MM.1S (cell line): ENCODE results near the gene CASKIN1.

Experiments used
- DNase-seq: peaks from one replicate; pipeline ENCODE4 v3.0.0-alpha.2; 2015
- H2AFZ ChIP-seq: fragments of 300-600 bp; sonication (generic); 2 replicates; pipeline ENCODE4 v1.6.0; 2016; ENCODE audit warnings: antibody characterized with exemption, low read length
- H3F3A ChIP-seq: fragments of 300-600 bp; sonication (generic); 2 replicates; pipeline ENCODE4 v1.6.1; 2016; ENCODE audit warnings: mild to moderate bottlenecking, antibody characterized with exemption, low read length, moderate library complexity, mixed read lengths; ENCODE audit not compliant: insufficient read depth
- H3K27ac ChIP-seq: fragments of 300-600 bp; sonication (generic); 2 replicates; pipeline ENCODE4 v1.5.1; 2016; ENCODE audit warnings: mild to moderate bottlenecking, low read length
- H3K27me3 ChIP-seq: fragments of 300-600 bp; sonication (generic); replicated peaks from 2 replicates; pipeline ENCODE4 v1.6.0; 2016; ENCODE audit warnings: low read length; ENCODE audit not compliant: insufficient read depth
- H3K36me3 ChIP-seq: fragments of 300-600 bp; sonication (generic); replicated peaks from 2 replicates; pipeline ENCODE4 v1.6.1; 2016; ENCODE audit warnings: mild to moderate bottlenecking, low read length, mixed read lengths; ENCODE audit not compliant: insufficient read depth
- H3K4me1 ChIP-seq: fragments of 300-600 bp; sonication (generic); 2 replicates; pipeline ENCODE4 v1.6.1; 2016; ENCODE audit warnings: low read length, mixed read lengths
- H3K4me2 ChIP-seq: fragments of 300-600 bp; sonication (generic); 2 replicates; pipeline ENCODE4 v1.6.0; 2016; ENCODE audit warnings: low read depth, low read length
- H3K4me3 ChIP-seq: fragments of 300-600 bp; sonication (generic); 2 replicates; pipeline ENCODE4 v1.5.1; 2016; ENCODE audit warnings: low read length, mixed read lengths
- H3K79me2 ChIP-seq: fragments of 300-600 bp; sonication (generic); 2 replicates; pipeline ENCODE4 v1.6.1; 2016; ENCODE audit warnings: mixed run types, low read length, mixed read lengths
- H3K9ac ChIP-seq: fragments of 300-600 bp; sonication (generic); 2 replicates; pipeline ENCODE4 v1.6.1; 2016; ENCODE audit warnings: low read length, mixed read lengths
- H3K9me2 ChIP-seq: fragments of 300-600 bp; sonication (generic); replicated peaks from 2 replicates; pipeline ENCODE4 v1.6.1; 2016; ENCODE audit warnings: mild to moderate bottlenecking, low read length, mixed read lengths; ENCODE audit not compliant: insufficient read depth
- H3K9me3 ChIP-seq: fragments of 300-600 bp; sonication (generic); replicated peaks from 2 replicates; pipeline ENCODE4 v1.6.1; 2016; ENCODE audit warnings: mild to moderate bottlenecking, low read length, mixed read lengths; ENCODE audit not compliant: insufficient read depth
- H4K20me1 ChIP-seq: fragments of 300-600 bp; sonication (generic); 2 replicates; pipeline ENCODE4 v1.6.1; 2016; ENCODE audit warnings: mild to moderate bottlenecking, low read length, moderate library complexity, mixed read lengths; ENCODE audit not compliant: insufficient read depth
- EZH2 ChIP-seq: fragments of 300-600 bp; sonication (generic); optimal IDR thresholded peaks from 2 replicates; pipeline ENCODE3; 2017; ENCODE audit warnings: low read depth, mild to moderate bottlenecking, antibody characterized with exemption, low read length, mixed read lengths
- EZH2phosphoT487 ChIP-seq: fragments of 300-600 bp; sonication (generic); IDR thresholded peaks from 2 replicates; pipeline ENCODE4 v1.6.1; 2018; ENCODE audit warnings: antibody characterized with exemption, low read length
- TF ChIP-seq, protein P1 (sequence below): fragments of 300-600 bp; sonication (generic); IDR thresholded peaks from 2 replicates; pipeline ENCODE4 v1.5.1; 2016; ENCODE audit warnings: antibody characterized with exemption, low read length, mixed read lengths

CASKIN1 gene

DNA sequence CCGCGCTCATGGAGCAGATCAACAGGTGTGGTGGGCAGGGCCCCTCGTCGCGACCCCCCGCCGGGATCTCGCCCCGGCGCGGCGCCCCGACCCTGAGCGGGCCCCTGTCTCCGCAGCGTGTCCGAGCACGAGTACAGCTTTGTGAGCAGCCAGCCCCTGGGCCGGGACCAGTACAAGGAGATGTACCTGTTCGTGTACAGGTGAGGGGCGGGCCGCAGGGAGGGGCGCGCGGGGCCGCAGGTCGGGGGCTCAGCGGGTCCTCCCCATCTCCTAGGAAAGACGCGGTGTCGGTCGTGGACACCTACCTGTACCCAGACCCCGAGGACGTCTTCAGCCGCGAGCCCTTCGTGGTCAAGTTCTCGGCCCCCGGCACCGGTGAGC lies 40.7 kb upstream of the CASKIN1 start:
- no peak overlapping the region for H3K4me2 ChIP-seq
- H3K4me3 ChIP-seq = no peak overlapping the region
- H4K20me1 ChIP-seq = no peaks in the 10 kb centered on the region
- no peaks in the 10 kb centered on the region for H3K9me3 ChIP-seq
- H3K9ac ChIP-seq = no peak overlapping the region
- H3K27ac ChIP-seq = no peak overlapping the region
- H3K36me3 ChIP-seq = no peaks in the 10 kb centered on the region
- H3F3A ChIP-seq = no peaks in the 10 kb centered on the region
- H3K27me3 ChIP-seq = no peaks in the 10 kb centered on the region; the same call in 1 of the 2 replicates
- no peak for TF ChIP-seq EZH2phosphoT487
- no peak for TF ChIP-seq EZH2
- TF ChIP-seq, protein P1, sequence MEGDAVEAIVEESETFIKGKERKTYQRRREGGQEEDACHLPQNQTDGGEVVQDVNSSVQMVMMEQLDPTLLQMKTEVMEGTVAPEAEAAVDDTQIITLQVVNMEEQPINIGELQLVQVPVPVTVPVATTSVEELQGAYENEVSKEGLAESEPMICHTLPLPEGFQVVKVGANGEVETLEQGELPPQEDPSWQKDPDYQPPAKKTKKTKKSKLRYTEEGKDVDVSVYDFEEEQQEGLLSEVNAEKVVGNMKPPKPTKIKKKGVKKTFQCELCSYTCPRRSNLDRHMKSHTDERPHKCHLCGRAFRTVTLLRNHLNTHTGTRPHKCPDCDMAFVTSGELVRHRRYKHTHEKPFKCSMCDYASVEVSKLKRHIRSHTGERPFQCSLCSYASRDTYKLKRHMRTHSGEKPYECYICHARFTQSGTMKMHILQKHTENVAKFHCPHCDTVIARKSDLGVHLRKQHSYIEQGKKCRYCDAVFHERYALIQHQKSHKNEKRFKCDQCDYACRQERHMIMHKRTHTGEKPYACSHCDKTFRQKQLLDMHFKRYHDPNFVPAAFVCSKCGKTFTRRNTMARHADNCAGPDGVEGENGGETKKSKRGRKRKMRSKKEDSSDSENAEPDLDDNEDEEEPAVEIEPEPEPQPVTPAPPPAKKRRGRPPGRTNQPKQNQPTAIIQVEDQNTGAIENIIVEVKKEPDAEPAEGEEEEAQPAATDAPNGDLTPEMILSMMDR = no peak
- H3K79me2 ChIP-seq = no peaks in the 10 kb centered on the region
- no peak overlapping the region for H2AFZ ChIP-seq
- H3K9me2 ChIP-seq = no peaks in the 10 kb centered on the region
- no peaks in the 10 kb centered on the region for H3K4me1 ChIP-seq
- no peak for DNase-seq

DNA sequence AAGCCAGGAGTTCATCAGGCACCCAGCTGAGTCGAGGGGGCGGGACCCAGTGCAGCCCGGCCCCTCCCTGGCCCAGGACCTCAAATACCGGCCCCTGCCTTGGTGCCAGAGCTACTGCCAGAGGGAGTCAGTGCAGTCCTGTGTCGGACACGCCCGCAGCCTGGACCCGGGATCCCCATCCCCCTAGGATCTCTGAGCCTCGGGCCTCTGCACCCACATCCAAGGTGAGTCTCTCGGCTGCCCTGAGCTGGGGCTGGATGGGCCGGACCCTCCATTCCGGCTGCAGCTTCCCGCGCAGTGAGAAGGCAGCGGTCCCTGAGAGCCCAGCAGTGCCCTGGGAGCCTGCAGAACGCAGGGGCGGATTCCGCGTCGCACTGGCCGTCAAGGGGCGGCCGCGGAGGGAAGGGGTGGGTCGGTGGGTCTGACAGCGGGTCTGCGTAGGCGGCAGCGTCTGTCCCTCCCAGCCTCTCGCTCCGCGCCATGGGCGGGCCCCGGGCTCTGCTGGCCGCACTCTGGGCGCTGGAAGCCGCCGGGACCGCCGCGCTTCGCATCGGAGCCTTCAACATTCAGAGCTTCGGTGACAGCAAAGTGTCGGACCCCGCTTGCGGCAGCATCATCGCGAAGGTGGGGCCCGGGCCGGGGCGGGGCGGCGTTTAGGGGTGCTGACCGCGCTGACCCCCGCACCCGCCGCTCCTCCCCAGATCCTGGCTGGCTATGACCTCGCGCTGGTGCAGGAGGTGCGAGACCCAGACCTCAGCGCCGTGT lies 40.1 kb upstream of the CASKIN1 start, which contains the start of gene DNASE1L2:
Gene DNASE1L2 (plus strand): TSS at position 108 of the 765 bp plus-strand sequence. CDS start 373 bp downstream, at position 481.
- no peaks in the 10 kb centered on the region; the same call in 1 of the 2 replicates for H3K27me3 ChIP-seq
- no peaks in the 10 kb centered on the region for H3K9me3 ChIP-seq
- H3K9ac ChIP-seq = no peak within 1 kb of the TSS
- no peak for DNase-seq
- no peak for TF ChIP-seq EZH2
- TF ChIP-seq, protein P1 = no peak
- H4K20me1 ChIP-seq = no peaks in the 10 kb centered on the region
- no peak within 1 kb of the TSS for H3K4me2 ChIP-seq
- H3K4me1 ChIP-seq = no peaks in the 10 kb centered on the region
- H3K79me2 ChIP-seq = no peaks in the 10 kb centered on the region
- no peak within 1 kb of the TSS for H2AFZ ChIP-seq
- H3K36me3 ChIP-seq = no peaks in the 10 kb centered on the region
- H3F3A ChIP-seq = no peaks in the 10 kb centered on the region
- H3K27ac ChIP-seq = no peak within 1 kb of the TSS
- H3K4me3 ChIP-seq = no peak within 1 kb of the TSS
- H3K9me2 ChIP-seq = no peaks in the 10 kb centered on the region

DNA sequence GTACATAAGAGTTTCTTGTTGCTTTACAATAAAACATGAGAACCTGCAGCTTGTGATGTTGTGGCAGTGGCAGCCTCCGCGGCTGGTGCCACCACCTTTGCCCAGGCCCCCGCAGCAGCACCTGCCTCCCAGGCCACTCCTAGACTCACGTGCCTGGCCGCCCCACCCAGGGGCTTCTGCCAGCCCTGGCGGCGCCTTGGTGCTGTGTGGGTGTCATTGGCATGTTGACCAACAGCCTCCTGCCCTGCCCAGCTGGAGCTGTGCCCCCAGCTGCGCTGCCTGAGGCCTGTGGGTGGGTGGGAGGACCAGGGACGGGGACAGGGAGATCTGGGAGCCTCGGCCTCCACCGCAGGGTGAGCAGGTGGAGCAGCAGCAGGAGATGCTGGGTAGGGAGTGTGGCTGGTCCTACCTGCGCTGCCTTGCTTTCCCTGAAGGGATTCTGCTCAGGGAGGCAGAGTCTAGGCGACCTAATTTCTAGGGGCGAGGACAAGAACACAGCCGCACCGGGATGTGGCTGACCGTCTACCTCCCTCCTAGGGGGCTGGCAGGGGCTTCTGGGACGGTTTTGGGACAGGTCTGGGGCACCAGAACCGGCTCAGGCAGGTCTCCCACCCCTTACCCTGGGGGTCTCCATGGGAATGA lies 39.4 kb upstream of the CASKIN1 start:
- H3K9me3 ChIP-seq = no peaks in the 10 kb centered on the region

More for the DNA sequence above, 39.4 kb upstream of the CASKIN1 start:
- Histone ChIP-seq H3K4me1 (no peaks in the 10 kb centered on the region), H2AFZ (no peak overlapping the region), H3K27me3 (no peaks in the 10 kb centered on the region; the same call in 1 of the 2 replicates), H3K9me2 (no peaks in the 10 kb centered on the region), H3K27ac (no peak overlapping the region), H3K9ac (no peak overlapping the region), H4K20me1 (no peaks in the 10 kb centered on the region), H3K4me3 (no peak overlapping the region), H3F3A (no peaks in the 10 kb centered on the region), H3K4me2 (no peak overlapping the region), H3K36me3 (no peaks in the 10 kb centered on the region), H3K79me2 (no peaks in the 10 kb centered on the region)
- TF ChIP-seq, protein P1 = no peak
- TF ChIP-seq EZH2phosphoT487 = no peak
- TF ChIP-seq EZH2 = no peak
- no peak for DNase-seq
